Endothelial cell of umbilical vein (primary cell): ENCODE results near the gene PDE6D.
A peak's percentile ranks its signal among the peaks of the same experiment; 100 is the strongest.

Source experiments
- CTCF ChIP-seq, 2 donors: IDR thresholded peaks; 1 replicate in 1 of 2; 2 replicates in 1 of 2; pipeline ENCODE4 v1.5.1; 2011; ENCODE audit warnings: low read length in 2 of 2, mild to moderate bottlenecking in 2 of 2, moderate library complexity in 2 of 2, control low read depth in 1 of 2, inconsistent platforms in 1 of 2, low read depth in 1 of 2; ENCODE audit not compliant: insufficient read depth in 1 of 2; ENCODE audit errors: extremely low read depth in 1 of 2
- EZH2 ChIP-seq: IDR thresholded peaks from 2 replicates; pipeline ENCODE4 v1.6.1; 2012; ENCODE audit warnings: borderline replicate concordance, low read depth, mild to moderate bottlenecking, moderate library complexity, low read length, inconsistent platforms; ENCODE audit not compliant: severe bottlenecking
- FOS ChIP-seq: IDR thresholded peaks from 2 replicates; pipeline ENCODE4 v1.6.1; 2011; ENCODE audit warnings: mild to moderate bottlenecking, low read length, moderate library complexity, borderline replicate concordance; ENCODE audit not compliant: insufficient read depth
- JUN ChIP-seq: IDR thresholded peaks from 2 replicates; pipeline ENCODE4 v1.6.1; 2011; ENCODE audit warnings: borderline replicate concordance, low read depth; ENCODE audit not compliant: insufficient read length, insufficient read depth
- MAX ChIP-seq: IDR thresholded peaks from 2 replicates; pipeline ENCODE4 v1.6.1; 2011; ENCODE audit not compliant: insufficient read depth, insufficient read length
- MYC ChIP-seq: IDR thresholded peaks from one replicate; pipeline ENCODE4 v1.6.1; 2011; ENCODE audit warnings: mild to moderate bottlenecking, low read depth, low read length
- POLR2A ChIP-seq: IDR thresholded peaks from 2 replicates; pipeline ENCODE4 v1.6.1; 2012; ENCODE audit warnings: low read depth, mild to moderate bottlenecking, control low read depth, low read length
- POLR2AphosphoS5 ChIP-seq: IDR thresholded peaks from 2 replicates; pipeline ENCODE4 v1.6.1; 2012; ENCODE audit warnings: low read depth, mild to moderate bottlenecking, control low read depth, low read length, moderate library complexity; ENCODE audit not compliant: insufficient read depth

GRCh38 chr2:231706731-231707624 is 74.1 kb downstream of the PDE6D start:
- TF ChIP-seq POLR2AphosphoS5 (peak; percentile 91), EZH2 (no peak), POLR2A (peak; percentile 50), CTCF (IDR thresholded peaks at IDR 0.05; ENCODE audit: extremely low read depth in 1 of 2, insufficient read depth in 1 of 2, low read depth in 1 of 2, low read length in 2 of 2) (peak; percentile 97 to 98), FOS (no peak), JUN (no peak), MAX (peak; percentile 75), MYC (no peak)
